Measurements from ENCODE around the gene CCR3.

- TF ChIP-seq CTCF (conservative IDR thresholded peaks at IDR 0.05) (no peak), ZFX (IDR thresholded peaks at IDR 0.05) (no peak)
These were observed 38.0 kb downstream of the CCR3 start for GRCh38 chr3:46280105-46280797.
